ENCODE data around the gene NCKAP5. TPM values are rescaled to one million over a fixed set of nuclear protein-coding genes. Genes with fewer than 3 reads are reported as not detected.
A peak's percentile ranks its signal among the peaks of the same experiment; 100 is the strongest.

NCKAP5 gene
- total RNA-seq, 1 experiment from 2014 or later = 3.2 TPM

GRCh38 chr2:133576714-133577113 lies 8.5 kb upstream of the NCKAP5 start:
- no peak for TF ChIP-seq CTCF (conservative IDR thresholded peaks at IDR 0.05; ENCODE audit: low read depth, low read length)
- TF ChIP-seq EZH2phosphoT487 (IDR thresholded peaks at IDR 0.05; ENCODE audit: borderline replicate concordance, low read length) = no peak
- TF ChIP-seq EZH2 (IDR thresholded peaks at IDR 0.05; ENCODE audit: low read length, unreplicated experiment) = no peak
- Histone ChIP-seq H3K4me3 (ENCODE audit: low read length) (no peak overlapping the region), H3K4me1 (ENCODE audit: insufficient read depth, low read length) (peaks cover 67% of the 10 kb centered on the region), H3K4me2 (ENCODE audit: low read length) (peak overlapping the region; percentile 33), H3K79me2 (ENCODE audit: low read length) (no peaks in the 10 kb centered on the region), H3K9me2 (replicated peaks; ENCODE audit: low read length) (0 out of 2 replicates have a peak, but pooled peaks cover 3% of the 10 kb centered on the region), H3K36me3 (ENCODE audit: low read depth, low read length) (no peaks in the 10 kb centered on the region), H3K9ac (ENCODE audit: low read length) (no peak overlapping the region), H2AFZ (ENCODE audit: low read length) (no peak overlapping the region), H3K9me3 (ENCODE audit: low read length) (no peaks in the 10 kb centered on the region), H3K27me3 (ENCODE audit: low read length) (no peaks in the 10 kb centered on the region), H3K27ac (ENCODE audit: low read length) (peak overlapping the region; percentile 51), H3F3A (ENCODE audit: low read length, unreplicated experiment) (peaks cover 7% of the 10 kb centered on the region), H4K20me1 (ENCODE audit: low read length) (no peaks in the 10 kb centered on the region)
- ChIA-PET CTCF (no interaction called here), POLR2A (ENCODE audit: unreplicated experiment) (no interaction called here)
- no peak for ATAC-seq
- intact Hi-C loops (cut with micrococcal nuclease) = no loop called here
- no TSS peak for BruUV-seq (replicated peaks)
- DNase-seq = peak; percentile 21

GRCh38 chr2:133574620-133575019 lies 6.4 kb upstream of the NCKAP5 start:
- CTCF ChIA-PET = interaction anchor here (0.6 kb wide), 1 partner anchor 80 kb away, joined by 3 read pairs; no protein-coding TSS in a partner anchor

More at GRCh38 chr2:133574620-133575019, 6.4 kb upstream of the NCKAP5 start:
- DNase-seq (peak; percentile 47), ATAC-seq (no peak)
- Histone ChIP-seq H3K4me3 (ENCODE audit: low read length) (no peak overlapping the region), H3K9ac (ENCODE audit: low read length) (no peak overlapping the region), H4K20me1 (ENCODE audit: low read length) (no peaks in the 10 kb centered on the region), H3K4me2 (ENCODE audit: low read length) (no peak overlapping the region; the same call in 1 of the 2 replicates), H3K9me2 (replicated peaks; ENCODE audit: low read length) (0 out of 2 replicates have a peak, but pooled peaks cover 3% of the 10 kb centered on the region), H3K27me3 (ENCODE audit: low read length) (no peaks in the 10 kb centered on the region), H3K36me3 (ENCODE audit: low read depth, low read length) (no peaks in the 10 kb centered on the region), H3K27ac (ENCODE audit: low read length) (peak overlapping the region; percentile 6; the same call in 1 of the 2 replicates), H3K9me3 (ENCODE audit: low read length) (no peaks in the 10 kb centered on the region), H3K79me2 (ENCODE audit: low read length) (no peaks in the 10 kb centered on the region), H3F3A (ENCODE audit: low read length, unreplicated experiment) (peaks cover 2% of the 10 kb centered on the region), H2AFZ (ENCODE audit: low read length) (no peak overlapping the region), H3K4me1 (ENCODE audit: insufficient read depth, low read length) (peaks cover 46% of the 10 kb centered on the region)
- no TSS peak for BruUV-seq (replicated peaks)
- TF ChIP-seq EZH2phosphoT487 (IDR thresholded peaks at IDR 0.05; ENCODE audit: borderline replicate concordance, low read length) (no peak), EZH2 (IDR thresholded peaks at IDR 0.05; ENCODE audit: low read length, unreplicated experiment) (no peak), CTCF (conservative IDR thresholded peaks at IDR 0.05; ENCODE audit: low read depth, low read length) (no peak)
- POLR2A ChIA-PET (ENCODE audit: unreplicated experiment) = no interaction called here
- intact Hi-C loops (cut with micrococcal nuclease) = no loop called here

Data from PC-3 (cell line).